HepG2 (cell line): ENCODE measurements around the gene TSHZ1.

Source experiments
- HDAC6 ChIP-seq: fragments of 200-600 bp; sonication (generic); IDR thresholded peaks from 2 replicates; pipeline ENCODE4 v1.7.0; 2017; ENCODE audit warnings: mild to moderate bottlenecking, antibody characterized with exemption, low read length, low read depth
- MAZ ChIP-seq, 2 experiments: sonication (generic) in 1 of 2; formaldehyde crosslinking in 1 of 2; IDR thresholded peaks; 2 replicates each; pipeline versions ENCODE4 v1.5.0 to v1.6.1; 2012 to 2020; ENCODE audit warnings: low read depth in 2 of 2, mild to moderate bottlenecking in 2 of 2, borderline replicate concordance in 1 of 2, improper control_type of control experiment in 1 of 2, low read length in 1 of 2, missing genetic modification reagents in 1 of 2, moderate library complexity in 1 of 2
- MYC ChIP-seq: sonication (generic); formaldehyde crosslinking; IDR thresholded peaks from 2 replicates; pipeline ENCODE4 v1.9.0; 2021; ENCODE audit warnings: missing genetic modification reagents, borderline replicate concordance
- PLRG1 ChIP-seq: fragments of 450-650 bp; conservative IDR thresholded peaks from 2 replicates; pipeline ENCODE4 v1.6.1; 2016
- SP1 ChIP-seq, 2 experiments: fragments of 450-650 bp in 1 of 2; sonication (generic) in 1 of 2; formaldehyde crosslinking in 1 of 2; IDR thresholded peaks; 2 replicates each; pipeline versions ENCODE4 v1.4.0 to v1.6.1; 2016 to 2020; ENCODE audit warnings: missing genetic modification reagents in 1 of 2
- TF ChIP-seq, protein P1 (sequence below): sonication (generic); formaldehyde crosslinking; IDR thresholded peaks from 2 replicates; pipeline ENCODE4 v1.8.1; 2022; ENCODE audit warnings: mild to moderate bottlenecking, missing genetic modification reagents
- TF ChIP-seq, protein P2 (sequence below): sonication (generic); formaldehyde crosslinking; IDR thresholded peaks from 2 replicates; pipeline ENCODE4 v1.5.0; 2020; ENCODE audit warnings: mild to moderate bottlenecking, missing genetic modification reagents, moderate library complexity
- TF ChIP-seq, protein P3 (sequence below): sonication (generic); formaldehyde crosslinking; conservative IDR thresholded peaks from 2 replicates; pipeline ENCODE4 v1.4.0; 2020; ENCODE audit warnings: missing genetic modification reagents

DNA sequence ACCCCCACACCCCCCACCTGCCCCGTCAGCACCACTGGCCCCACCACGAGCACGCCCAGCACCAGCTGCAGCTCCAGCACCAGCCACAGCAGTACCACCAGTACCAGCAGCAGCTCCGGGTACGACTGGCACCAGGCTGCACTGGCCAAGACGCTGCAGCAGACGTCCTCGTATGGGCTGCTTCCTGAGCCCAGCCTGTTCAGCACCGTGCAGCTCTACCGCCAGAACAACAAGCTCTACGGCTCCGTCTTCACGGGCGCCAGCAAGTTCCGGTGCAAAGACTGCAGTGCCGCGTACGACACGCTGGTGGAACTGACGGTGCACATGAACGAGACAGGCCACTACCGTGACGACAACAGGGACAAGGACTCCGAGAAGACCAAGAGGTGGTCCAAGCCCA lies 75.3 kb downstream of the TSHZ1 start:
- TF ChIP-seq, protein P1, sequence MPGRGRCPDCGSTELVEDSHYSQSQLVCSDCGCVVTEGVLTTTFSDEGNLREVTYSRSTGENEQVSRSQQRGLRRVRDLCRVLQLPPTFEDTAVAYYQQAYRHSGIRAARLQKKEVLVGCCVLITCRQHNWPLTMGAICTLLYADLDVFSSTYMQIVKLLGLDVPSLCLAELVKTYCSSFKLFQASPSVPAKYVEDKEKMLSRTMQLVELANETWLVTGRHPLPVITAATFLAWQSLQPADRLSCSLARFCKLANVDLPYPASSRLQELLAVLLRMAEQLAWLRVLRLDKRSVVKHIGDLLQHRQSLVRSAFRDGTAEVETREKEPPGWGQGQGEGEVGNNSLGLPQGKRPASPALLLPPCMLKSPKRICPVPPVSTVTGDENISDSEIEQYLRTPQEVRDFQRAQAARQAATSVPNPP (CRISPR knock-in tag), result no peak
- TF ChIP-seq MAZ (IDR thresholded peaks at IDR 0.05; ENCODE audit: borderline replicate concordance, low read depth, low read length) (no peak), MAZ (CRISPR knock-in tag; IDR thresholded peaks at IDR 0.05; ENCODE audit: low read depth) (no peak), PLRG1 (no peak), SP1 (IDR thresholded peaks at IDR 0.05) (no peak), SP1 (CRISPR knock-in tag; IDR thresholded peaks at IDR 0.05) (no peak), HDAC6 (no peak), MYC (CRISPR knock-in tag) (no peak)
- TF ChIP-seq, protein P2, sequence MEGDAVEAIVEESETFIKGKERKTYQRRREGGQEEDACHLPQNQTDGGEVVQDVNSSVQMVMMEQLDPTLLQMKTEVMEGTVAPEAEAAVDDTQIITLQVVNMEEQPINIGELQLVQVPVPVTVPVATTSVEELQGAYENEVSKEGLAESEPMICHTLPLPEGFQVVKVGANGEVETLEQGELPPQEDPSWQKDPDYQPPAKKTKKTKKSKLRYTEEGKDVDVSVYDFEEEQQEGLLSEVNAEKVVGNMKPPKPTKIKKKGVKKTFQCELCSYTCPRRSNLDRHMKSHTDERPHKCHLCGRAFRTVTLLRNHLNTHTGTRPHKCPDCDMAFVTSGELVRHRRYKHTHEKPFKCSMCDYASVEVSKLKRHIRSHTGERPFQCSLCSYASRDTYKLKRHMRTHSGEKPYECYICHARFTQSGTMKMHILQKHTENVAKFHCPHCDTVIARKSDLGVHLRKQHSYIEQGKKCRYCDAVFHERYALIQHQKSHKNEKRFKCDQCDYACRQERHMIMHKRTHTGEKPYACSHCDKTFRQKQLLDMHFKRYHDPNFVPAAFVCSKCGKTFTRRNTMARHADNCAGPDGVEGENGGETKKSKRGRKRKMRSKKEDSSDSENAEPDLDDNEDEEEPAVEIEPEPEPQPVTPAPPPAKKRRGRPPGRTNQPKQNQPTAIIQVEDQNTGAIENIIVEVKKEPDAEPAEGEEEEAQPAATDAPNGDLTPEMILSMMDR, result no peak
- TF ChIP-seq, protein P3, sequence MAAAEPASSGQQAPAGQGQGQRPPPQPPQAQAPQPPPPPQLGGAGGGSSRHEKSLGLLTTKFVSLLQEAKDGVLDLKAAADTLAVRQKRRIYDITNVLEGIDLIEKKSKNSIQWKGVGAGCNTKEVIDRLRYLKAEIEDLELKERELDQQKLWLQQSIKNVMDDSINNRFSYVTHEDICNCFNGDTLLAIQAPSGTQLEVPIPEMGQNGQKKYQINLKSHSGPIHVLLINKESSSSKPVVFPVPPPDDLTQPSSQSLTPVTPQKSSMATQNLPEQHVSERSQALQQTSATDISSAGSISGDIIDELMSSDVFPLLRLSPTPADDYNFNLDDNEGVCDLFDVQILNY, result no peak
